ENCODE results near the gene ST3GAL5.
"Not testable (repeated sequence)": the region's sequence is repeated elsewhere in the genome, so short reads cannot be mapped to it uniquely, and the experiment has no call there.

The ST3GAL5 gene

DNA sequence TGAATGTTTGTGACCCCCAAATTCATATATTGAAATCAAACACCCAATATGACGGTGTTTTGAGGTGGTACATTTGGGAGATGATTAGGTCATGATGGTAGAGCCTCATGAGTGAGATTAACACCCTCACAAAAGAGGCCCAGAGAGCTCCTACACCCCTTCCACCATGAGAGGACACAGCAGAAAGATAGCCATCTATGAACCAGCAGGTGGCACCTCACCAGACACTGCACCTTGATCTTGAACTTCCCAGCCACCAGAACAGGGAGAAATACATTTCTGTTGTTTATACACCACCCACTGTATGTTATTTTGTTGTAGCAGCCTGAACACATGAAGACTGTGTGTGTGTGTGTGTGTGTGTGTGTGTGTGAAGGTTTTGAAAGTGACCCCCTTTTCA, 58.1 kb downstream of the ST3GAL5 start:
- peak in 1 of 3 donors; percentile 24 for DNase-seq

DNA sequence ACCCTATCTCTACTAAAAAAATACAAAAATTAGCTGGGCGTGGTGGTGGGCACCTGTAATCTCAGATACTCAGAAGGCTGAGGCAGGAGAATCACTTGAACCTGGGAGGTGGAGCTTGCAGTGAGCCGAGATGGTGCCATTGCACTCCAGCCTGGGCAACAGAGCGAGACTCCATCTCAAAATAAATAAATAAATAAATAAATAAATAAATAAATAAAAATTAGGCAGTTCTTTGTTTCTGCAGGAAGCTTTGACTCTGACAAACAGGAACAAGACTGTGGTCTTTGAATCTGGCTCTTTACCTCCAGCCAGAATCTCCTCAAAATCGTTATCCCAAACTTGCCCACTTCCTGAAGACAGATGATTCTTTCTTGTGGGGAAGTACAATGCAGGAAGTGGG, 59.4 kb downstream of the ST3GAL5 start:
- DNase-seq = not testable (repeated sequence)

GRCh38 chr2:85828725-85829124, 60.1 kb downstream of the ST3GAL5 start:
- DNase-seq = no peak

DNA sequence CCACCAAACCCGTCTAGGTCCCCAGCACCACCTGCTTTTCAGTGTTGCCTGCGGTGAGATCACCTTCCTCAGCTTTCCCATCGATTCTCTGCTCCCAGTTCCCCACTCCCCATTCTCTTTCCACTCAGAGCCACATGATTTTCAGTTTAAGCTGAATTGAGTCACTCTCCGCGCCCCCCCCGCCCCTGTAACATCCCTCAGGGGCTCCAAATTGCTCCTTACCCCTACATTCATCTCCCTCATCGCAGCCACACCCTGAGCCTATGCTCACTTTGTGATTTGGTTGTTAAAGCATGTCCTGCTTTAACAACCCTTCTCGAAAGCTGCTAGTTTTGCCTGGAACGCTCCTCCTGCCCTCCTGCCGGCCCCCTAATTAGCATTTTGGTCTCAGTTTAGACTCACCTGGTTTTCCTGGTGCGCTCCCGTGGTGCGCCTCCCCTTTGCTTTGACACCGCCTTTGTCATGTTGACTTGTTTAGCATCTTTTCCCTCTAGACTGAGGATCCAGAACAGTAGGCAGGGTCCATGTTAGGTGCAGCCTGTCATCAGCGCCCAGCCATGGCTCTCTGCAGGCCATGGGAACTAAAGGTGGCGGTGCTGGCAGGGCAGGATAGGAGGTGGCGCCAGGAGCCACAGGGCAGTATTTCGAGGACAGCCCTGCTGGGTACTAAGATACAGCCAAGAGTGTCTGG, 60.8 kb downstream of the ST3GAL5 start:
- DNase-seq = no peak

DNA sequence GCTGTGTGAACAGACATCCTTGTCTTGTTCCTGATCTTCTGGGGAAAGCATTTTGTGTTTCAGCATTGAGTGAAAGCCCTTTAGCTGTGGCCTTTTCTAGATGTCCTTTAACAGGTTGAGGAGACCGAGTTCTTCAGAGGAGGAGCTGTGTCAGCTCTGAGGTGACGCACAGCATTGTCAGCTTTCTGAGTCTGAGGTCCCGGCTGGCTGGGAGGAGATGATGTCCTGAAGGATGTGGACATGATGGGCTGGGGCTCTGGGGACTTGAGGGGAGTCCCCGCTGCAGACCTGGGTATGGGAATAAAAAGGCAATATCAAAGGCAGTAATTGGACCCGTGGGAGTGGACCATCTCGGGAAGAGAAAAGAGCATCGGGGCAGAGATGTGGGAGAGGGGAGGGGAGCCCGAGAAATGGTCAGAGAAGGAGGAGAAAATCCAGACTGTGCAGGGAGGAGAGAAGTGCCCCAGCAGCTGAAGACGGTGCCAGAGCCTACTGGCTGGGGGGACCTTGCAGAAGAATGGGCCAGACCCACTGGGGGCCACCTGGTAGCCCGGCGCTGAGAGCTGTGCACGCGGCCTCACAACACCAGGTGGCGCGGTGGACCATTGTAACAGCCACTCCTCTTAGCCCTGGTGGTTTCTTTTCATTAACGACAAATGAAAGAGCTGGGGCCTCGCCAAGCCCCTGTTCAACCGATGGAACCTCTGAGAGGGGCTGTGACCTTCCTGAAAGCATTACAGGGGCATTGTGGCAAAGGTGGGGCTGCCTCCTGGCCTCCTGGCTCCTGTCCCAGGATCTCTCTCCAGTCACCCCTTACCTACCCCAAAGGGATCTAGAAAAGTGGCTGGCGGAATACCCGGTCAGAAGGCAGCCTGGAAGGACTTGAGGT, 61.6 kb downstream of the ST3GAL5 start:
- peak; percentile 77 to 89 (median 85) for DNase-seq

GRCh38 chr2:85823951-85824350, 64.8 kb downstream of the ST3GAL5 start:
- DNase-seq = no peak

- DNase-seq = no peak
Measured at GRCh38 chr2:85822766-85823165, 66.0 kb downstream of the ST3GAL5 start.

DNA sequence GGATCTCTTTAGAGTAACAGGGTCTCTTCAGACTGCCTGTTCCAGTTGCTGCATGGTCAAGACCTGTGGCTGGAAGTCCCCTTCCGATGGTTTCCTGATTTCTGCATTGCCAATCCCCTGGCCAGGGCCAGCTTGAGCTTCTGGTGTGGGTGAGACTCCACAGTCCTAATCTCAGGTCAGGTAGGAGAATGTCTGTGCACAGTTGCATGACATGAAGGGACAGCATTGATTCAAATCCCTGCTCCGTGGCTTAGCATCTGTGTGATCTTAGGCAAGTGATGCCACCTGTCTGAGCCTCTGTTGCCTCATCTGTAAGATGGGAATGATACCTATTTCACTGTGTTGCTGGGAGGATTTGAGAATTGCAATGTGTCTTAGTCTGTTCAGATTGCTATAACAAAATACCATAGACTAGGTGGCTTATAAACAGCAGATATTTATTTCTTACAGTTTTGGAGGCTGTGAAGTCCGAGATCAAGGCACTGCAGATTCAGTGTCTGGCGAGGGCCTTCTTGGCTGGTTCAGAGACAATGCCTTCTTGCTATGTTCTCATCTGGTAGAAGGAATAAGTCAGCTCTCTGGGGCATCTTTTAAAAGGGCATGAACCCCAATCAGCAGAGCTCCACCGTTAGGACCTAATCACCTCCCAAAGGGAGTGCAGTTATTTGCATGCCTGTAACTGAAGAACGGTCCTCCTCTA, 68.8 kb downstream of the ST3GAL5 start:
- no peak for DNase-seq

DNA sequence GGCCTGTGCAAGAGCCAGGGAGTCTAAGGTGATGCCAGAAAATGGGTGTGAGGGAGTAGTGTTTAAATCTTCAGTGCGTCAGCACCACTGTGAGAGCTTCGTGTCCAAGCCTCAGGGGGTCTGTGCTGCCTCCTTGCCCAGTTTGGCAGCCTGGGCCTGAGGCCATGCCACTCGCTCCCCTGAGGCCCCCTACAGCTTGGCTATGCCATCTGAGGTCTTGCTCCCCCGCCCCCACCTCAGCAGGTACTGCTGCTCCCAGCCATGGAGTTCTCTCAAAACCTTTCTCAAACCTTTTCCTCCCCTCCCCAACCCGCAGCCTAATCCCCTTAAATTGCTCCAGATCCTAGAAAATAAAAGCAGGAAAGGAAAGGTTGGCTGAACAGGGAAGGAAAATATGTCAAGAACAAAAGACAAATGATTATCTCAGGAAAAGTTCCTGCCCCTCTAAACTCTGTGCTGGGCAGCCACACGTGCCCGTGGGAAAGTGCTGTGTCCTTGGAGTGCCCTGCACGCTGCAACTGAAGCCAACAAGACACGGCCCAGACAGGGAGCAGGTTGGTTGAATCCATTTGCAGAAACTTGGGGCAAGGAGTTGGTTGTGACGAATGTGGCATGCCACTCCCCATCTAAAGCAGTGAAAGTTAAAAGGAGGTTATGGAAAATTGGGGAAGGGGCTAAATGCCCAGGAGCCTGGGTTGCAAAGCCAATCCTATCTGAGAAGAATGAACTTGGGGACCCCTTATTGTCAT, 73.8 kb downstream of the ST3GAL5 start:
- no peak for DNase-seq

GRCh38 chr2:85813982-85814801, 74.6 kb downstream of the ST3GAL5 start:
- DNase-seq = peak; percentile 86 to 92 (median 91)

DNA sequence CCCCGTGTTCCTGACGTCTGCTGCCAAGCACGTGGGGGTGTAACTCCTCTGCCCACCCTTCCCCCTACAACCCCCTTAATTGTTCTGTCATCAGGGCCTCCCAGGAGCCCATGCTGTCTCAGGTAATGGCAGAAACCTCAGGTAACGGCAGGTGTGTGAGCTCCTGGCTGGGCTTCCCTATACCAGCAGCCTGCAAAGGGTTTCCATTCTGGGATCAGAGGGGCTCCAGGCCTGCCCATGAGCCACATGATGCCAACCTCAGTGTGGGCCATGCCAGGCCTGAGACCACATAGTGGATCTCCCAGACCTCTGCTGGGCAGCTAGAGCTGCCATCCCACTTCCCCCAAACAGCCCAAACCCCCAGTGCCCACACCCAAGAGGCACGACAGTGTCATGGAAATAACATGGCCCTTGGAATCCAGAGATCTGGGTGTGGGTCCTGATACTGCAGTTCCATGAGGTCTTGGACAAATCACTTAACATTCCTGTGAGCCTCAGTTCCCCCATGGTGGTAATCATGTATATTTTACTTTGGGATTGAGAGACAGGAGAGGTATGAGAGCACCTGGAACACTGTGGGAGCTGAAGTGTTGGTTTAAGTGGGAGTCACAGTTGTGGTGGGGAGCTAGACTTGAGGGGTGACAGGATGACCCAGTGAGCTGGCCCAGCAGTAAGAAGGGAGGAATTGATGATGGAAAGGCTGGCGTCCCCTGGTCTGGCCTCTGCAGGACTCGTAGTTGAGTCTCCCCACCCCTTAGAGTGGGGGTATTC, 75.4 kb downstream of the ST3GAL5 start:
- no peak for DNase-seq

GRCh38 chr2:85812094-85812735, 76.6 kb downstream of the ST3GAL5 start:
- DNase-seq = no peak

DNA sequence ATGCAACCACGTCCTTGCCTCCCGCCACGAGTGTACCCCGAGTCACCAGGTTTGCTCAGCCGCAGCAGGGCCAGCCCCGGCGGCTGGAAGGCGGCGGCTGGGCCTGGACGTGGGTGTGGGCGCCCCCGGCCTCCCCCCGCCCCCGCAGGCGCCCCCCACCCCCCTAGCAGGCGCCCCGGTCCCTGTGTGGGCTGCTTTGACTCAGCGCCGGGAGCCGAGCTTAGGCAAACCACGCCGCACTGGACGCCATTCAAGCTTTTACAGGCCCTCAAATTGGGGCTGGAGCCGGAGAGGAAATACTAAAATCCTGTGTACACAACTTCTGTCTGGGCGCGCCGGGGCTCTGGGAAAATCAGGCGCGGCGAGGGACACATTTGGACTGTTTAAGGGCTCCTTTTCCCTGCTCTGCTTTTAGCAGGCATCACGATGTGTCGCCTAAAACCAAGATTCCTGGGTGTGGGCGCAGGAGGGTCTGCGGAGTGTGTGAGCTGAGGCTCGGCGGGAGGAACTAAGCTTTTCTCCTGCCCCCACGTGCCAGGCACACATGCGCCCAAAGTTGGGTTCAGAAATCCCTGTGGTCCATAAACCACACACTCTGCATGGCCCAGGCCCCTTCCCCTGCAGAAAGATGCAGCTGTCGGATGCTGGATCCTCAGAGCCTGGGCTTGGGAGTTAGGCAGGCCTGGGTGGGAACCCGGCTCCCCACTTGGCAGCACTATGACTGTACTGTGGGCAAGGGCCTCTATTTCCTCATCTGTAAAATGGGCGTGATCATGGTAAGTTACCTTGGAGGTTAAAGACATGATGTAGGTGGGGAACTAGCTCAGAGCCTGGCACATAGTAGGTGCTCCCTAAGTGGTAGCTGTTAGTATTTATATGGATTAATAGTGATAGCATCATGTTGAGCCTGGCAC, 77.4 kb downstream of the ST3GAL5 start:
- no peak for DNase-seq

- no peak for DNase-seq
Measured at GRCh38 chr2:85810371-85811179, 78.2 kb downstream of the ST3GAL5 start.

GRCh38 chr2:85807756-85808155, 81.0 kb downstream of the ST3GAL5 start:
- DNase-seq = no peak

- DNase-seq = peak; percentile 31 to 64 (median 63)
Measured at GRCh38 chr2:85806358-85807118, 82.3 kb downstream of the ST3GAL5 start.

GRCh38 chr2:85804583-85804982, 84.2 kb downstream of the ST3GAL5 start:
- peak; percentile 41 to 49 (median 46) for DNase-seq
